ENCODE data around the gene NACC2.

Gene NACC2

GRCh38 chr9:136056546-136057235 lies 38.4 kb downstream of the NACC2 start:
- no peak for DNase-seq (ENCODE audit: low read depth)
- no peak overlapping the region for H3K4me3 ChIP-seq (ENCODE audit: control insufficient read depth, low read depth, low read length)
- TF ChIP-seq CTCF (IDR thresholded peaks at IDR 0.05; ENCODE audit: control insufficient read depth, insufficient read depth, low read depth, low read length, missing control alignments) = no peak

GRCh38 chr9:136055715-136056545 lies 39.2 kb downstream of the NACC2 start:
- TF ChIP-seq CTCF (IDR thresholded peaks at IDR 0.05; ENCODE audit: control insufficient read depth, insufficient read depth, low read depth, low read length, missing control alignments) = no peak
- H3K4me3 ChIP-seq (ENCODE audit: control insufficient read depth, low read depth, low read length) = no peak overlapping the region
- no peak for DNase-seq (ENCODE audit: low read depth)

GRCh38 chr9:136054798-136055714 lies 40.0 kb downstream of the NACC2 start:
- H3K4me3 ChIP-seq (ENCODE audit: control insufficient read depth, low read depth, low read length) = no peak overlapping the region
- no peak for TF ChIP-seq CTCF (IDR thresholded peaks at IDR 0.05; ENCODE audit: control insufficient read depth, insufficient read depth, low read depth, low read length, missing control alignments)
- no peak for DNase-seq (ENCODE audit: low read depth)

- DNase-seq (ENCODE audit: low read depth) = no peak
- TF ChIP-seq CTCF (IDR thresholded peaks at IDR 0.05; ENCODE audit: control insufficient read depth, insufficient read depth, low read depth, low read length, missing control alignments) = no peak
- H3K4me3 ChIP-seq (ENCODE audit: control insufficient read depth, low read depth, low read length) = no peak overlapping the region
Measured at GRCh38 chr9:136054146-136054545, 40.9 kb downstream of the NACC2 start.

GRCh38 chr9:136053757-136054142 lies 41.3 kb downstream of the NACC2 start:
- no peak for DNase-seq (ENCODE audit: low read depth)
- no peak overlapping the region for H3K4me3 ChIP-seq (ENCODE audit: control insufficient read depth, low read depth, low read length)
- TF ChIP-seq CTCF (IDR thresholded peaks at IDR 0.05; ENCODE audit: control insufficient read depth, insufficient read depth, low read depth, low read length, missing control alignments) = no peak
